Bronchial smooth muscle cell (primary cell): ENCODE measurements around the gene KIF2B. TPM values are rescaled to one million over a fixed set of nuclear protein-coding genes. Genes with fewer than 3 reads are reported as not detected.

Experiments used
- total RNA-seq: library from RNA; depleted of rRNA; stranded (reverse); fragments of >200 nt; gene quantifications from 2 replicates; pipeline ENCODE4 v1.2.1, GENCODE V29; 2014

The KIF2B gene
- not detected in 2 replicates for total RNA-seq

GRCh38 chr17:53822764-53823163, at the start of gene KIF2B:
Gene KIF2B (plus strand): TSS chr17:53822927. CDS start chr17:53823034, 107 bp downstream.

